VCaP (cell line): Measurements from ENCODE around the gene NCDN.

ENCODE experiments used
- H3K27ac ChIP-seq: fragments of 450-650 bp; 2 replicates; pipeline ENCODE4 v1.5.1; 2017
- CTCF ChIP-seq: fragments of 450-650 bp; conservative IDR thresholded peaks from 2 replicates; pipeline ENCODE4 v1.5.1; 2017; ENCODE audit warnings: mild to moderate bottlenecking, moderate library complexity

The NCDN gene

GRCh38 chr1:35599411-35599810 lies 41.8 kb downstream of the NCDN start:
- TF ChIP-seq CTCF: no peak
- H3K27ac ChIP-seq: peak overlapping the region; percentile 32; the same call in 1 of the 2 replicates

DNA sequence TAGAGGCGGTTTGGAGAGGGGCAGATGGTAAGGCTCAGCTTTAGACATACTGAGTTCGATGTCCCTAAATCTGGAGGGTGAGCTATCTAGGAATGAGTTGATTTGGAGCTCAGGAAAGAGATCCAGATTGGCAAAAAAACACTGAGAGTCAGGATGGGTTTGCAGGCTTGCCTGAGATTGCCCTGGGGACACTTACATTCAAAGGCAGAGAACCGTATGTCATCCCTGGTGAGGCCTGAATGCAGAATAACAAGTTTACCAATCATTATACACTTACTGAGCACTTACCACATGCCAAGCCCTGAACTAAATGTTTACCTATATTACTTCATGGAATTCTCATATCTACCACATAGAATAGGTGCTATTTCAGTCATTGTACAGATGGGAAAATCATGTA lies 43.0 kb downstream of the NCDN start:
- TF ChIP-seq CTCF: no peak

GRCh38 chr1:35603468-35603867 lies 45.9 kb downstream of the NCDN start:
- no peak overlapping the region for H3K27ac ChIP-seq
- TF ChIP-seq CTCF: no peak

More for the DNA sequence above, 43.0 kb downstream of the NCDN start:
- no peak overlapping the region for H3K27ac ChIP-seq

- H3K27ac ChIP-seq: no peak overlapping the region
- no peak for TF ChIP-seq CTCF
These were observed 46.3 kb downstream of the NCDN start for GRCh38 chr1:35603941-35604340.

DNA sequence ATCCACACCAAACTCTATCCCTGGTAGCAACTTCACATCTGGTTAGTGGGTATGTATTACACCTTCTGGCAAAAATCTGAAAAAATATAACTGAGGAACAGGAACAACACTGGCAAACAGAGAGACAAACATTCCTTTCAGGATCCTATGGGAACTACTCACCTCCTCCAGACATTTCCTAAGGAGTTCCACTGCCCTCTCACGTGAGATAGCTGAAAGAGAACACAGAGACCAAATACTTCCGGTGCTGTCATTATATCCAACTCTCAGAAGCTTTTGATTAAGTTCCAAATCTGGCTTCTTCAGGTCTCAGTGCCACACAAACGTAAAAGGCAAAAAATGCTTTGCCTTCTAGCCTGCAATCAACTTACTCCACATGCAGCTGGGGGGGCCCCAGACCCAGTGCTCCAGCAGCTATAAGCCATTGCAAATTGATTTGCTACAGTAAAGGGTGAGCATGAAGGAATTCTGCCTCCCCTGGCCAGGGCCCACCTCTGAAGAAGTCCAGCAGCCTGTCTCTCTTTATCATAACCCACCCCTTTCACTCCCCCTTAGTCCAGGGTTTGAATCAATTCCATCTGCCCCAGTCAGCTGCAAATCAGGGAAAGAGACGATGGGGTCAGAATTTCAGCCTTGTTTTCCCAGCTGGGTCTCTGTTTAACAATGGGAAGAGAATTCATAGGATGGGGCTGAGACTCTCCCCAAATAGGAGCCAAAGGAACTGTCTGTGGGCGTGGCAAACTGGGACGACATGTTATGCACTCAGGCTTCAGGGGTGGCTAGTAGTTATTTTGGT lies 47.7 kb downstream of the NCDN start:
- no peak overlapping the region for H3K27ac ChIP-seq
- TF ChIP-seq CTCF: no peak

DNA sequence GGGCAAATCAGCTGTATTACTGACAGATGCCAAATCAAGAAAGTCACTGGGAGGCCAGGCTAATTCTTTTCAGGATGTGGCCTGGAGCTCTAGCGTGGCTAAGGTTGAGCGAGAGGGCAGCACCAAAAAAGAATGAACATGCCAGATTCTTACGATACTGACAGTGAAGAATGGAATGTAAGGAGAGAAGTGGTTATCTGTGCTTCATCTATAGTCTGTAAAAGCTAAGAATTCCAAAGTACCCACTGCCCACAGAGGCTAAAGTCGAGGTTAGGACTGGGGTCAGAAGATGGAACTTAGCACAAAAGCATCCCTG lies 48.2 kb downstream of the NCDN start:
- no peak for TF ChIP-seq CTCF

GRCh38 chr1:35611655-35612054 lies 54.1 kb downstream of the NCDN start:
- no peak overlapping the region for H3K27ac ChIP-seq
- TF ChIP-seq CTCF: no peak

More for the DNA sequence above, 48.2 kb downstream of the NCDN start:
- H3K27ac ChIP-seq: no peak overlapping the region
